Fibroblast of peridontal ligament (primary cell): ENCODE measurements around the gene PTGS1.
A peak's percentile ranks its signal among the peaks of the same experiment; 100 is the strongest.

ENCODE experiments used
- DNase-seq: peaks from one replicate; pipeline ENCODE4 v3.0.0-alpha.2; 2010; ENCODE audit errors: extremely low read depth

Gene PTGS1

GRCh38 chr9:122374885-122375420, 4.1 kb downstream of the PTGS1 start:
- DNase-seq: peak; percentile 72

GRCh38 chr9:122376796-122377195, 6.0 kb downstream of the PTGS1 start:
- no peak for DNase-seq

GRCh38 chr9:122377241-122378164, 6.7 kb downstream of the PTGS1 start:
- DNase-seq: no peak

GRCh38 chr9:122378236-122378635, 7.4 kb downstream of the PTGS1 start:
- DNase-seq: no peak

- no peak for DNase-seq
Measured at GRCh38 chr9:122379340-122379739, 8.5 kb downstream of the PTGS1 start.

GRCh38 chr9:122380293-122380692, 9.5 kb downstream of the PTGS1 start:
- no peak for DNase-seq

- DNase-seq: no peak
Measured at GRCh38 chr9:122381206-122381950, 10.6 kb downstream of the PTGS1 start.

- DNase-seq: peak; percentile 86
Measured at GRCh38 chr9:122382901-122383850, 12.4 kb downstream of the PTGS1 start.

- DNase-seq: peak; percentile 66
Measured at GRCh38 chr9:122383992-122384461, 13.2 kb downstream of the PTGS1 start.

- no peak for DNase-seq
Measured at GRCh38 chr9:122386311-122386872, 15.6 kb downstream of the PTGS1 start.

- DNase-seq: no peak
Measured at GRCh38 chr9:122387536-122387935, 16.7 kb downstream of the PTGS1 start.

- DNase-seq: no peak
Measured at GRCh38 chr9:122389195-122389594, 18.4 kb downstream of the PTGS1 start.

- no peak for DNase-seq
Measured at GRCh38 chr9:122389799-122390481, 19.1 kb downstream of the PTGS1 start.

- DNase-seq: no peak
Measured at GRCh38 chr9:122392284-122392683, 21.5 kb downstream of the PTGS1 start.

GRCh38 chr9:122392714-122393113, 21.9 kb downstream of the PTGS1 start:
- peak; percentile 59 for DNase-seq

GRCh38 chr9:122393284-122393983, 22.6 kb downstream of the PTGS1 start:
- DNase-seq: no peak

GRCh38 chr9:122394265-122395125, 23.7 kb downstream of the PTGS1 start:
- DNase-seq: peak; percentile 95

GRCh38 chr9:122396614-122397148, 25.9 kb downstream of the PTGS1 start:
- no peak for DNase-seq
